Lower lobe of right lung (tissue), 2 donors: Measurements from ENCODE around the gene GRIA3. TPM values are rescaled to one million over a fixed set of nuclear protein-coding genes. Genes with fewer than 3 reads are reported as not detected.

Source experiments
- ATAC-seq, 2 donors: fragments of 200-7000 bp; cut with Tn5 transposase; one replicate each; pipeline ENCODE4 v1.9.1; 2020 to 2022; ENCODE audit warnings: mild to moderate bottlenecking in 2 of 2, moderate library complexity in 2 of 2
- DNase-seq: peaks from one replicate; pipeline ENCODE4 v3.0.0-alpha.2; 2020
- H3K27ac ChIP-seq: fragments of 200-600 bp; one replicate; pipeline ENCODE4 v1.8.0; 2022
- H3K27me3 ChIP-seq: fragments of 200-600 bp; one replicate; pipeline ENCODE4 v1.8.0; 2022; ENCODE audit warnings: low read depth
- H3K36me3 ChIP-seq: fragments of 200-600 bp; one replicate; pipeline ENCODE4 v1.8.0; 2022; ENCODE audit warnings: mild to moderate bottlenecking
- H3K4me1 ChIP-seq: fragments of 200-600 bp; one replicate; pipeline ENCODE4 v1.8.0; 2022
- H3K4me3 ChIP-seq: fragments of 200-600 bp; one replicate; pipeline ENCODE4 v1.8.0; 2022; ENCODE audit warnings: mild to moderate bottlenecking
- H3K9me3 ChIP-seq: fragments of 200-600 bp; one replicate; pipeline ENCODE4 v1.8.0; 2022
- CTCF ChIP-seq: fragments of 200-600 bp; IDR thresholded peaks from one replicate; pipeline ENCODE4 v1.8.0; 2022; ENCODE audit warnings: antibody characterized with exemption, mild to moderate bottlenecking
- intact Hi-C: fragments of 100-400 bp; cut with DNase I; formaldehyde crosslinking; loops from one replicate; pipeline ENCODE4 v1.11.0; 2022
- total RNA-seq: library from RNA; stranded (reverse); fragmentation: NEBNext Ultra II Directional; extraction: Animal tissue kit (Norgen Biotek cat#: 25700); gene quantifications from one replicate; pipeline ENCODE4 v1.2.1, GENCODE V29; 2021
- donor health status: DM: no; HTN: yes; CAD: no; lungs with severe emphysema.

The GRIA3 gene
- total RNA-seq, 1 donor from 2014 or later = 0.47 TPM

- H3K4me1 ChIP-seq = no peaks in the 10 kb centered on the region
- DNase-seq (no peak), ATAC-seq (no peak)
- no peak overlapping the region for H3K27ac ChIP-seq
- intact Hi-C loops = no loop called here
- no peaks in the 10 kb centered on the region for H3K27me3 ChIP-seq
- no peak overlapping the region for H3K4me3 ChIP-seq
- no peaks in the 10 kb centered on the region for H3K36me3 ChIP-seq
- TF ChIP-seq CTCF = no peak
- H3K9me3 ChIP-seq = no peaks in the 10 kb centered on the region
Observed at GRCh38 chrX:123155327-123155726, 28.8 kb upstream of the GRIA3 start.

- Histone ChIP-seq H3K9me3 (no peaks in the 10 kb centered on the region), H3K27ac (no peak overlapping the region), H3K4me1 (no peaks in the 10 kb centered on the region), H3K27me3 (no peaks in the 10 kb centered on the region), H3K36me3 (no peaks in the 10 kb centered on the region), H3K4me3 (no peak overlapping the region)
- intact Hi-C loops = no loop called here
- TF ChIP-seq CTCF = no peak
- ATAC-seq (no peak), DNase-seq (no peak)
Observed at GRCh38 chrX:123157586-123157985, 26.5 kb upstream of the GRIA3 start.

- Histone ChIP-seq H3K27me3 (no peaks in the 10 kb centered on the region), H3K36me3 (no peaks in the 10 kb centered on the region), H3K4me1 (no peaks in the 10 kb centered on the region), H3K4me3 (no peak overlapping the region), H3K9me3 (no peaks in the 10 kb centered on the region), H3K27ac (no peak overlapping the region)
- no peak for TF ChIP-seq CTCF
- intact Hi-C loops = no loop called here
- ATAC-seq (no peak), DNase-seq (no peak)
Observed at GRCh38 chrX:123159403-123159802, 24.7 kb upstream of the GRIA3 start.

- no peak for TF ChIP-seq CTCF
- Histone ChIP-seq H3K4me1 (no peaks in the 10 kb centered on the region), H3K4me3 (no peak overlapping the region), H3K9me3 (no peaks in the 10 kb centered on the region), H3K27me3 (no peaks in the 10 kb centered on the region), H3K36me3 (no peaks in the 10 kb centered on the region), H3K27ac (no peak overlapping the region)
- DNase-seq (no peak), ATAC-seq (no peak)
- intact Hi-C loops = no loop called here
Observed at GRCh38 chrX:123167621-123168020, 16.5 kb upstream of the GRIA3 start.

DNA sequence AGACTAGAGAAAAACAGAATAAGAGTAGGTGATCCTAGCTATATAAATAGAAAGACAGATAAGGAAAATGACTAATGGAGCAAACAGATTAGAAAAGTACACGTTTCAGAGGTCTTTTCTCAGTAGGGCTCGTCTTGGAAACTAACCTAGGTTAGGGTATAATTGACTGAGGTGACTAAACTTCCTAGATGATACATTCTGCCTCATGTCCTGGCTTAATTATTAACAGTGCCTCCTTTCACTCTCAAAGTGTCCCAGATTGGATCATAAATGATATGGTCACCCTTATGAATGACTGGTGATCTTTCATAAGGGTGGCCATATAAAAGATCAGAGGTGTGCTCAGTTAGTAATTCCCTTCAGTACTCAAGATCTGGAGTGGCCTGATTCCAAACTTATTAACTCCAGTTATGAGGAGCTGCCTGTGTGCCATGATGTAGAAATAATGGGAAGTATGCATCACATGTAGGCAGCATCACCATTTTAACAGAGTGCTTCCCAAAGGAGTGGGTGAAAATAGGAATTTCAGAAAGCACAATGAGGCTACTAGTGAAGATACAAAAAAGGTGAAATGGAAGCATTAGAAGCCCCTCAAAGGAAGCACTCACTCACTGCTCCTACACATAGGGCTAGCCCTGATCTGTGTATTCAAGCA lies 14.7 kb upstream of the GRIA3 start:
- no peak for TF ChIP-seq CTCF
- Histone ChIP-seq H3K4me1 (no peaks in the 10 kb centered on the region), H3K9me3 (no peaks in the 10 kb centered on the region), H3K27ac (no peak overlapping the region), H3K36me3 (no peaks in the 10 kb centered on the region), H3K4me3 (no peak overlapping the region), H3K27me3 (no peaks in the 10 kb centered on the region)
- no peak for ATAC-seq
- intact Hi-C loops = no loop called here
- no peak for DNase-seq
